Cardiac muscle cell (in vitro differentiated cells and primary cell): ENCODE data around the gene LMO4. TPM values are rescaled to one million over a fixed set of nuclear protein-coding genes. Genes with fewer than 3 reads are reported as not detected.

Experiments
- DNase-seq, 2 donors: peaks; one replicate each; pipeline versions ENCODE4 v3.0.0 to v3.0.0-alpha.2; 2010 to 2017; ENCODE audit warnings: low read depth in 1 of 2, low spot score in 1 of 2
- H3K27ac ChIP-seq: fragments of 200-600 bp; sonication (generic); 2 replicates; pipeline ENCODE4 v1.5.1; 2016
- H3K27me3 ChIP-seq: fragments of 200-600 bp; sonication (generic); 2 replicates; pipeline ENCODE4 v1.6.0; 2016; ENCODE audit warnings: control low read depth
- H3K36me3 ChIP-seq: fragments of 200-600 bp; sonication (generic); 2 replicates; pipeline ENCODE4 v1.5.1; 2016; ENCODE audit warnings: control low read depth
- H3K4me1 ChIP-seq: fragments of 200-600 bp; sonication (generic); 2 replicates; pipeline ENCODE4 v1.8.1; 2017; ENCODE audit warnings: low read depth, mild to moderate bottlenecking, mixed run types
- H3K4me3 ChIP-seq: fragments of 200-600 bp; sonication (generic); 2 replicates; pipeline ENCODE4 v1.5.1; 2016; ENCODE audit warnings: mild to moderate bottlenecking
- H3K9me3 ChIP-seq: fragments of 200-600 bp; sonication (generic); 2 replicates; pipeline ENCODE4 v1.5.1; 2017; ENCODE audit warnings: low read depth, mild to moderate bottlenecking, control low read depth
- CTCF ChIP-seq: IDR thresholded peaks from 2 replicates; pipeline ENCODE4 v1.5.1; 2012; ENCODE audit warnings: low read depth, mild to moderate bottlenecking, low read length
- polyA plus RNA-seq: library from polyadenylated mRNA; unstranded; fragments of >200 nt; fragmentation: Nextera tagmentation; extraction: Ambion mirVana; gene quantifications from 2 replicates; pipeline ENCODE4 v1.2.1, GENCODE V29; 2016
- total RNA-seq: library from RNA; depleted of rRNA; stranded (reverse); fragments of >200 nt; gene quantifications from 2 replicates; pipeline ENCODE4 v1.2.3, GENCODE V29; 2016

Gene LMO4
- total and polyA plus RNA-seq, 2 experiments from 2014 or later, result 53.3 to 126 TPM

- Histone ChIP-seq H3K36me3 (no peaks in the 10 kb centered on the region), H3K4me3 (no peak overlapping the region), H3K4me1 (peaks cover 8% of the 10 kb centered on the region), H3K27ac (no peak overlapping the region), H3K27me3 (no peaks in the 10 kb centered on the region), H3K9me3 (no peaks in the 10 kb centered on the region)
- DNase-seq, result no peak
- no peak for TF ChIP-seq CTCF
Measured at GRCh38 chr1:87318056-87318650, 10.5 kb upstream of the LMO4 start.

DNA sequence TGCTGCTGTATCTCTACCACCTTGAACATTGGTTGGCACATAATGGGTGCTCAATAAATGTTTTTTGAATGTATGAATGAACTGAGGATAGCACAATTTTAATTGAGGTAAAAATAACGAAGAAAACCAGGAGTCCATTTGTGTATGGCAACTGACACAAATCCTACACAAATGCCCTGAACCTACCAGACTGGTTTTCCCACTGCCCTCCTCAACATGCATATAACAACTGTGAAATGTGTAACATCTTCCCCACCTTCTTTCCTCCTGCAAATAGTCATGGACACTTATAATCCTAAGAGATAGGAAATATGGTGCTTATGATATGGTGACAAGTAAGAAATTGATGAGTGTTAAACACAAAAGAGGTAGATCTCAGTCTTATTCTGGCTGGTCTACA lies 9.9 kb upstream of the LMO4 start:
- peaks cover 3% of the 10 kb centered on the region for H3K4me1 ChIP-seq
- H3K4me3 ChIP-seq, result no peak overlapping the region
- no peaks in the 10 kb centered on the region for H3K9me3 ChIP-seq
- H3K27me3 ChIP-seq, result no peaks in the 10 kb centered on the region
- H3K27ac ChIP-seq, result no peak overlapping the region
- DNase-seq, result no peak
- no peaks in the 10 kb centered on the region for H3K36me3 ChIP-seq
- no peak for TF ChIP-seq CTCF

DNA sequence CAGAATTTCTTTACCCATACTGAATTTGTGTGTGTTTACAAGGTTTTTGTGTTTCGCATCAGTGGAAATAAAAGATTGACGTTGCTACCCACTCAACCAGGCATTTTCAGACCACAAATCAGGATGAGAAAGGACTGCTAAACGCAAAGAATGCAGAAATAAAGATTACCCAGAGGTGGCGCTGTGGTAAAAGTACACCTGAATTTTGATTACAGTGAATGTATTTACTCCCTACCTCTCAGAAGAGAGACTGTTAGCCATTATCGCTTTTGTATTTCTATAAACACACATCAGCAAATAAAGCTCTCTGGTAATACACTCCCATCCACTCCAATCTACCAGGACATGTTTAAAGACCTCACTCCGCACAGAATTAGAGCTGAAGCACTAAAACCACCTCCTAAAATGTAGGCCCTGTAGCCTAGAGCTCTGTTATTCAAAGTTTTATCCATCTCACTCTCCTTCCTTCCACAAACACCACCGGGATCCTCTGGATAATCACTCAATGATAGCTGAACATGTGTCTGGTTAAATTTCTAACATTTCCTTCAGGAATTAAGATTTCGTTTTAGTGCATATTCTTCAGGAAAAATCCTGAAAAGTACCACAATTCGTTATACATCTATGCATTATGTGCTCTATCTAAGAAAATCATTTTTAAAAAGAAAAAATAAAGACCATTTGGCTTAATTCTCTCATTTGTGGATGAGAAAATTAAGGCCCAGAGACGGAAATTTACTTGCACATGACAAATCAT lies 2.5 kb upstream of the LMO4 start:
- peak; percentile 68 for TF ChIP-seq CTCF
- Histone ChIP-seq H3K27me3 (no peaks in the 10 kb centered on the region), H3K36me3 (no peaks in the 10 kb centered on the region), H3K27ac (peak overlapping the region; percentile 23), H3K9me3 (no peaks in the 10 kb centered on the region), H3K4me3 (no peak overlapping the region), H3K4me1 (peaks cover 7% of the 10 kb centered on the region)
- peak; percentile 65 to 70 for DNase-seq

GRCh38 chr1:87327376-87328271 lies 1.1 kb upstream of the LMO4 start:
- peak overlapping the region; percentile 39 for H3K4me3 ChIP-seq
- peaks cover under 1% of the 10 kb centered on the region for H3K36me3 ChIP-seq
- no peaks in the 10 kb centered on the region for H3K9me3 ChIP-seq
- no peak for DNase-seq
- no peaks in the 10 kb centered on the region for H3K27me3 ChIP-seq
- H3K4me1 ChIP-seq, result peaks cover 14% of the 10 kb centered on the region
- peak overlapping the region; percentile 72 for H3K27ac ChIP-seq
- no peak for TF ChIP-seq CTCF

- DNase-seq, result peak; percentile 70 to 75
- Histone ChIP-seq H3K4me3 (peak overlapping the region; percentile 94), H3K4me1 (peaks cover 28% of the 10 kb centered on the region), H3K9me3 (no peaks in the 10 kb centered on the region), H3K27ac (peak overlapping the region; percentile 96), H3K36me3 (peaks cover 8% of the 10 kb centered on the region), H3K27me3 (no peaks in the 10 kb centered on the region)
- TF ChIP-seq CTCF, result no peak
Measured at GRCh38 chr1:87329051-87329525, 408 bp downstream of the LMO4 start.
